Skeletal muscle satellite cell (primary cell): ENCODE results near the gene TSC2.
"Not testable (repeated sequence)": the region's sequence is repeated elsewhere in the genome, so short reads cannot be mapped to it uniquely, and the experiment has no call there.

ENCODE experiments used
- H3K27me3 ChIP-seq: 2 replicates; pipeline ENCODE4 v1.7.0; 2013; ENCODE audit warnings: low read length; ENCODE audit not compliant: control insufficient read depth, insufficient read depth
- H3K36me3 ChIP-seq: 2 replicates; pipeline ENCODE4 v1.7.0; 2013; ENCODE audit warnings: mild to moderate bottlenecking, control low read depth, low read length; ENCODE audit not compliant: insufficient read depth
- H3K4me1 ChIP-seq: 2 replicates; pipeline ENCODE4 v1.7.0; 2013; ENCODE audit warnings: low read length; ENCODE audit not compliant: control insufficient read depth, insufficient read depth
- H3K4me2 ChIP-seq: 2 replicates; pipeline ENCODE4 v1.7.0; 2013; ENCODE audit warnings: mild to moderate bottlenecking, low read length
- H3K4me3 ChIP-seq: 2 replicates; pipeline ENCODE4 v1.7.0; 2013; ENCODE audit warnings: low read length
- H3K9ac ChIP-seq: 2 replicates; pipeline ENCODE4 v1.7.0; 2013; ENCODE audit warnings: mild to moderate bottlenecking, low read depth, low read length, moderate library complexity
- H3K9me3 ChIP-seq: replicated peaks from 2 replicates; pipeline ENCODE4 v1.7.0; 2013; ENCODE audit warnings: mild to moderate bottlenecking, control low read depth, low read length

TSC2 gene

GRCh38 chr16:2033909-2034695, 13.7 kb upstream of the TSC2 start:
- H3K36me3 ChIP-seq = peaks cover 25% of the 10 kb centered on the region
- peak overlapping the region; percentile 93 for H3K4me2 ChIP-seq
- H3K4me3 ChIP-seq = peak overlapping the region; percentile 72
- peaks cover 56% of the 10 kb centered on the region for H3K4me1 ChIP-seq
- peak overlapping the region; percentile 82 for H3K9ac ChIP-seq
- H3K27me3 ChIP-seq, H3K9me3 ChIP-seq: not testable (repeated sequence)

- Histone ChIP-seq H3K27me3 (no peaks in the 10 kb centered on the region), H3K4me2 (peak overlapping the region; percentile 91), H3K36me3 (peaks cover 28% of the 10 kb centered on the region), H3K9me3 (no peaks in the 10 kb centered on the region), H3K9ac (peak overlapping the region; percentile 74), H3K4me3 (peak overlapping the region; percentile 65), H3K4me1 (peaks cover 63% of the 10 kb centered on the region)
Measured at GRCh38 chr16:2034696-2035430, 12.9 kb upstream of the TSC2 start.

GRCh38 chr16:2035431-2036199, 12.2 kb upstream of the TSC2 start:
- H3K4me1 ChIP-seq = peaks cover 71% of the 10 kb centered on the region

GRCh38 chr16:2036200-2036966, 11.4 kb upstream of the TSC2 start:
- H3K4me3 ChIP-seq = peak overlapping the region; percentile 65
- no peaks in the 10 kb centered on the region for H3K9me3 ChIP-seq
- H3K36me3 ChIP-seq = peaks cover 24% of the 10 kb centered on the region
- peak overlapping the region; percentile 91 for H3K4me2 ChIP-seq
- H3K4me1 ChIP-seq = peaks cover 79% of the 10 kb centered on the region
- no peaks in the 10 kb centered on the region for H3K27me3 ChIP-seq
- peak overlapping the region; percentile 74 for H3K9ac ChIP-seq

More at GRCh38 chr16:2035431-2036199, 12.2 kb upstream of the TSC2 start:
- peak overlapping the region; percentile 65 for H3K4me3 ChIP-seq
- H3K9me3 ChIP-seq = no peaks in the 10 kb centered on the region
- H3K9ac ChIP-seq = peak overlapping the region; percentile 74
- peak overlapping the region; percentile 91 for H3K4me2 ChIP-seq
- H3K27me3 ChIP-seq = no peaks in the 10 kb centered on the region
- peaks cover 24% of the 10 kb centered on the region for H3K36me3 ChIP-seq

- Histone ChIP-seq H3K27me3 (no peaks in the 10 kb centered on the region), H3K4me1 (peaks cover 83% of the 10 kb centered on the region), H3K36me3 (peaks cover 24% of the 10 kb centered on the region), H3K9ac (no peak overlapping the region), H3K4me3 (no peak overlapping the region), H3K4me2 (no peak overlapping the region), H3K9me3 (no peaks in the 10 kb centered on the region)
Measured at GRCh38 chr16:2037115-2037514, 10.7 kb upstream of the TSC2 start.

- no peaks in the 10 kb centered on the region for H3K27me3 ChIP-seq
- H3K4me1 ChIP-seq = peaks cover 76% of the 10 kb centered on the region
- peaks cover 24% of the 10 kb centered on the region for H3K36me3 ChIP-seq
- no peak overlapping the region for H3K4me2 ChIP-seq
- H3K4me3 ChIP-seq = no peak overlapping the region
- H3K9ac ChIP-seq = no peak overlapping the region
- no peaks in the 10 kb centered on the region for H3K9me3 ChIP-seq
Measured at GRCh38 chr16:2037647-2038381, 10.0 kb upstream of the TSC2 start.

GRCh38 chr16:2038382-2039231, 9.2 kb upstream of the TSC2 start:
- Histone ChIP-seq H3K36me3 (peaks cover 24% of the 10 kb centered on the region), H3K27me3 (no peaks in the 10 kb centered on the region), H3K4me3 (no peak overlapping the region), H3K9me3 (no peaks in the 10 kb centered on the region), H3K9ac (peak overlapping the region; percentile 46), H3K4me1 (peaks cover 68% of the 10 kb centered on the region), H3K4me2 (peak overlapping the region; percentile 48)

- Histone ChIP-seq H3K36me3 (peaks cover 24% of the 10 kb centered on the region), H3K4me2 (peak overlapping the region; percentile 48), H3K9me3 (no peaks in the 10 kb centered on the region), H3K27me3 (no peaks in the 10 kb centered on the region), H3K9ac (peak overlapping the region; percentile 46), H3K4me3 (no peak overlapping the region), H3K4me1 (peaks cover 62% of the 10 kb centered on the region)
Measured at GRCh38 chr16:2039274-2040031, 8.3 kb upstream of the TSC2 start.

GRCh38 chr16:2040041-2040786, 7.6 kb upstream of the TSC2 start:
- H3K9ac ChIP-seq = peak overlapping the region; percentile 46
- H3K9me3 ChIP-seq = no peaks in the 10 kb centered on the region
- H3K4me2 ChIP-seq = peak overlapping the region; percentile 48
- H3K4me3 ChIP-seq = no peak overlapping the region
- H3K27me3 ChIP-seq = no peaks in the 10 kb centered on the region
- H3K36me3 ChIP-seq = peaks cover 24% of the 10 kb centered on the region
- peaks cover 58% of the 10 kb centered on the region for H3K4me1 ChIP-seq
